ENCODE results near the gene COX7A2.

DNA sequence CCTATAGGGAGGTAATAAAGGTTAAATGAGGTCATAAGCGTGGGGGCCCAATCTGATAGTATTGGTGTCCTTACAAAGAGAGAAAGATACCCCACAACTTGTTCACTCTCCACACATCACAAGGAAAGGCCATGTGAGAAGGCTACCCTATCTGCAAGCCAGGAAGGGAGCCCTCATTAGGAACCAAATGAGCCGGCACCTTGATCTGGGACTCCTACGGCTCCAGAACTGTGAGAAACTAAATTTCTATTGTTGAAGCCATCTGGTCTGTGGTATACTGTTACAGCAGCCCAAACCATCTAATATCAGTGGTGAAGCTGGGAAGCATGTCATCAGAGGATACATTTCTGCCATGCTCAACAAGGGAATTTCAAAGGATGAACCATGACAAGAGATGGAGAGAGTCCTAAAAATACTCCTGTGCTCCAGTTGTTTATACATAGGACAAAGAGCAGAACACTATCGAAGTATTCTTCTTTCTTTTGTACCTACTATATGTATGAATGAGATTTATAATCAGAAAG, 10.4 kb downstream of the COX7A2 start:
- TF ChIP-seq, protein P1, sequence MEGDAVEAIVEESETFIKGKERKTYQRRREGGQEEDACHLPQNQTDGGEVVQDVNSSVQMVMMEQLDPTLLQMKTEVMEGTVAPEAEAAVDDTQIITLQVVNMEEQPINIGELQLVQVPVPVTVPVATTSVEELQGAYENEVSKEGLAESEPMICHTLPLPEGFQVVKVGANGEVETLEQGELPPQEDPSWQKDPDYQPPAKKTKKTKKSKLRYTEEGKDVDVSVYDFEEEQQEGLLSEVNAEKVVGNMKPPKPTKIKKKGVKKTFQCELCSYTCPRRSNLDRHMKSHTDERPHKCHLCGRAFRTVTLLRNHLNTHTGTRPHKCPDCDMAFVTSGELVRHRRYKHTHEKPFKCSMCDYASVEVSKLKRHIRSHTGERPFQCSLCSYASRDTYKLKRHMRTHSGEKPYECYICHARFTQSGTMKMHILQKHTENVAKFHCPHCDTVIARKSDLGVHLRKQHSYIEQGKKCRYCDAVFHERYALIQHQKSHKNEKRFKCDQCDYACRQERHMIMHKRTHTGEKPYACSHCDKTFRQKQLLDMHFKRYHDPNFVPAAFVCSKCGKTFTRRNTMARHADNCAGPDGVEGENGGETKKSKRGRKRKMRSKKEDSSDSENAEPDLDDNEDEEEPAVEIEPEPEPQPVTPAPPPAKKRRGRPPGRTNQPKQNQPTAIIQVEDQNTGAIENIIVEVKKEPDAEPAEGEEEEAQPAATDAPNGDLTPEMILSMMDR (IDR thresholded peaks at IDR 0.05) = no peak
- TF ChIP-seq POLR2AphosphoS5 (IDR thresholded peaks at IDR 0.05; ENCODE audit: low read depth, low read length) = no peak
